ENCODE measurements around the gene COQ10A. TPM values are rescaled to one million over a fixed set of nuclear protein-coding genes. Genes with fewer than 3 reads are reported as not detected.
A peak's percentile ranks its signal among the peaks of the same experiment; 100 is the strongest.
"Not testable (repeated sequence)": the region's sequence is repeated elsewhere in the genome, so short reads cannot be mapped to it uniquely, and the experiment has no call there.

The COQ10A gene
- total RNA-seq, 1 experiment from 2014 or later, result 3.8 TPM

- Mint-ChIP-seq H3K27ac (ENCODE audit: low read depth, unreplicated experiment) (peak overlapping the region; percentile 51), H3K4me3 (ENCODE audit: unreplicated experiment) (peak overlapping the region; percentile 89), H3K4me1 (ENCODE audit: insufficient read depth, unreplicated experiment) (peaks cover 5% of the 10 kb centered on the region), H3K27me3 (ENCODE audit: insufficient read depth, unreplicated experiment) (no peaks in the 10 kb centered on the region), H3K36me3 (ENCODE audit: insufficient read depth, unreplicated experiment) (peaks cover 21% of the 10 kb centered on the region), H3K9me3 (ENCODE audit: unreplicated experiment) (no peaks in the 10 kb centered on the region)
- no peak for TF ChIP-seq CTCF (IDR thresholded peaks at IDR 0.05; ENCODE audit: unreplicated experiment)
- POLR2A ChIA-PET, result interaction anchor here (0.6 to 2.2 kb wide), 12 partner anchors 9 to 332 kb away, joined by 3 to 10 read pairs (median 4); partner anchors contain the start of genes ANKRD52, CNPY2, PAN2 and SMARCC2
- CTCF ChIA-PET, result interaction anchor here (0.6 to 1.8 kb wide), 9 partner anchors 12 to 499 kb away, joined by 3 to 9 read pairs (median 4); no protein-coding TSS in a partner anchor
- DNase-seq (ENCODE audit: unreplicated experiment), result no peak
- BruUV-seq (replicated peaks), result no TSS peak
- intact Hi-C loops (cut with micrococcal nuclease), result no loop called here
Observed at GRCh38 chr12:56267443-56268071, 815 bp downstream of the COQ10A start.

GRCh38 chr12:56271031-56271430 is 4.3 kb downstream of the COQ10A start:
- TF ChIP-seq CTCF (IDR thresholded peaks at IDR 0.05; ENCODE audit: unreplicated experiment), result no peak
- no peak overlapping the region for H3K4me3 Mint-ChIP-seq (ENCODE audit: unreplicated experiment)
- H3K9me3 Mint-ChIP-seq (ENCODE audit: unreplicated experiment), result no peaks in the 10 kb centered on the region
- peaks cover 56% of the 10 kb centered on the region for H3K36me3 Mint-ChIP-seq (ENCODE audit: insufficient read depth, unreplicated experiment)
- intact Hi-C loops (cut with micrococcal nuclease), result no loop called here
- no TSS peak for BruUV-seq (replicated peaks)
- POLR2A ChIA-PET, result interaction anchor here (0.6 to 1.2 kb wide), 3 partner anchors 9 to 143 kb away, joined by 3 to 4 read pairs (median 3); partner anchors contain the start of genes ESYT1 and RNF41
- H3K4me1 Mint-ChIP-seq (ENCODE audit: insufficient read depth, unreplicated experiment), result peaks cover 5% of the 10 kb centered on the region
- CTCF ChIA-PET, result interaction anchor here (0.6 to 1.0 kb wide), 4 partner anchors 14 to 188 kb away, joined by 3 to 4 read pairs (median 4); partner anchors contain the start of gene PA2G4
- no peak for DNase-seq (ENCODE audit: unreplicated experiment)
- no peaks in the 10 kb centered on the region for H3K27me3 Mint-ChIP-seq (ENCODE audit: insufficient read depth, unreplicated experiment)
- H3K27ac Mint-ChIP-seq (ENCODE audit: low read depth, unreplicated experiment), result no peak overlapping the region

- peaks cover 70% of the 10 kb centered on the region for H3K36me3 Mint-ChIP-seq (ENCODE audit: insufficient read depth, unreplicated experiment)
- CTCF ChIA-PET, result interaction anchor here (0.6 kb wide), 2 partner anchors 24 to 31 kb away, joined by 3 to 4 read pairs; no protein-coding TSS in a partner anchor
- DNase-seq (ENCODE audit: unreplicated experiment); intact Hi-C loops (cut with micrococcal nuclease); BruUV-seq (replicated peaks); H3K4me3 Mint-ChIP-seq (ENCODE audit: unreplicated experiment); H3K27me3 Mint-ChIP-seq (ENCODE audit: insufficient read depth, unreplicated experiment); H3K4me1 Mint-ChIP-seq (ENCODE audit: insufficient read depth, unreplicated experiment); H3K27ac Mint-ChIP-seq (ENCODE audit: low read depth, unreplicated experiment); H3K9me3 Mint-ChIP-seq (ENCODE audit: unreplicated experiment): not testable (repeated sequence)
- POLR2A ChIA-PET, result interaction anchor here (1.3 kb wide), 1 partner anchor 27 kb away, joined by 5 read pairs; no protein-coding TSS in a partner anchor
Observed at GRCh38 chr12:56272468-56272867, 5.7 kb downstream of the COQ10A start.

GRCh38 chr12:56274299-56274698 is 7.6 kb downstream of the COQ10A start:
- DNase-seq (ENCODE audit: unreplicated experiment), result no peak
- Mint-ChIP-seq H3K4me3 (ENCODE audit: unreplicated experiment) (no peak overlapping the region), H3K27me3 (ENCODE audit: insufficient read depth, unreplicated experiment) (no peaks in the 10 kb centered on the region), H3K9me3 (ENCODE audit: unreplicated experiment) (no peaks in the 10 kb centered on the region), H3K27ac (ENCODE audit: low read depth, unreplicated experiment) (no peak overlapping the region), H3K36me3 (ENCODE audit: insufficient read depth, unreplicated experiment) (peaks cover 88% of the 10 kb centered on the region), H3K4me1 (ENCODE audit: insufficient read depth, unreplicated experiment) (no peaks in the 10 kb centered on the region)
- TF ChIP-seq CTCF (IDR thresholded peaks at IDR 0.05; ENCODE audit: unreplicated experiment), result no peak
- intact Hi-C loops (cut with micrococcal nuclease), result no loop called here
- CTCF ChIA-PET, result interaction anchor here (0.7 kb wide), 1 partner anchor 191 kb away, joined by 4 read pairs; no protein-coding TSS in a partner anchor
- no TSS peak for BruUV-seq (replicated peaks)
- POLR2A ChIA-PET, result no interaction called here
